Adrenal gland (tissue), 12 donors: Measurements from ENCODE around the gene PON2. TPM values are rescaled to one million over a fixed set of nuclear protein-coding genes. Genes with fewer than 3 reads are reported as not detected.

Experiments
- DNase-seq, 7 donors: peaks; one replicate each; pipeline ENCODE4 v3.0.0-alpha.2; 2019 to 2020
- H3K27ac ChIP-seq, 5 donors: fragments of 200-600 bp; sonication (generic) in 4 of 5; 1 replicate in 3 of 5; 2 replicates in 2 of 5; pipeline versions ENCODE4 v1.5.1 to v1.8.0; 2016 to 2020; ENCODE audit warnings: mild to moderate bottlenecking in 1 of 5
- H3K27me3 ChIP-seq: fragments of 200-600 bp; 2 replicates; pipeline ENCODE4 v1.8.0; 2021
- H3K36me3 ChIP-seq, 2 donors: fragments of 200-600 bp; replicated peaks in 1 of 2; 1 replicate in 1 of 2; 2 replicates in 1 of 2; pipeline versions ENCODE4 v1.5.1 to v1.8.0; 2018 to 2022
- H3K4me1 ChIP-seq, 2 donors: fragments of 200-600 bp; replicated peaks in 1 of 2; 1 replicate in 1 of 2; 2 replicates in 1 of 2; pipeline versions ENCODE4 v1.5.1 to v1.8.0; 2018 to 2021
- H3K4me3 ChIP-seq, 4 donors: fragments of 200-600 bp; sonication (generic) in 3 of 4; one replicate each; pipeline ENCODE4 v1.5.1; 2016 to 2018
- H3K9me3 ChIP-seq, 3 donors: fragments of 200-600 bp; sonication (generic) in 1 of 3; replicated peaks in 1 of 3; 1 replicate in 2 of 3; 2 replicates in 1 of 3; pipeline versions ENCODE4 v1.5.1 to v1.8.0; 2016 to 2021
- CTCF ChIP-seq, 6 experiments: fragments of 450-650 bp in 4 of 6; fragments of 200-600 bp in 2 of 6; sonication (generic) in 1 of 6; IDR thresholded peaks; 1 replicate in 5 of 6; 2 replicates in 1 of 6; pipeline versions ENCODE4 v1.5.1 to v1.8.0; 2016 to 2021; ENCODE audit warnings: antibody characterized with exemption in 6 of 6, mild to moderate bottlenecking in 2 of 6, moderate library complexity in 1 of 6
- POLR2A ChIP-seq, 2 donors: fragments of 450-650 bp; IDR thresholded peaks; one replicate each; pipeline ENCODE4 v1.6.1; 2017; ENCODE audit warnings: antibody characterized with exemption in 2 of 2, mild to moderate bottlenecking in 2 of 2, moderate library complexity in 1 of 2
- WGBS, 4 donors: extraction: QIAGEN DNeasy Blood & Tissue Kit in 2 of 4; methylation state at CpG; one replicate each; pipeline versions ENCODE4 v1.1.5 to v1.1.7; 2013 to 2017; 5-methylcytosine and 5-hydroxymethylcytosine counted together
- intact Hi-C, 2 donors: fragments of 100-400 bp; cut with DNase I; formaldehyde crosslinking; loops; one replicate each; pipeline versions ENCODE4 v1.14.1 to v1.15.0; 2022 to 2023
- polyA plus RNA-seq, 3 donors: library from polyadenylated mRNA; stranded (reverse); fragments of 200-250 nt in 2 of 3; fragments of 350-450 nt in 1 of 3; fragmentation: Illumina TruSeq in 1 of 3; extraction: RNeasy Lipid Tissue Mini Kit (QIAGEN cat#74804) in 1 of 3; gene quantifications; one replicate each; pipeline ENCODE4 v1.2.3, GENCODE V29; 2013 to 2014
- total RNA-seq, 9 donors: library from RNA; depleted of rRNA in 4 of 9; stranded (reverse); fragments of >200 nt in 4 of 9; fragments of 120-200 nt in 1 of 9; fragmentation: NEBNext Ultra II Directional in 1 of 9; extraction: Animal tissue kit (Norgen Biotek cat#: 25700) in 1 of 9; gene quantifications; one replicate each; pipeline versions ENCODE4 v1.1.0 to v1.2.4, GENCODE V29; 2013 to 2023
- donor health status: healthy with polysubstance abuse.
- donor health status: Bipolar disorder and iron deficiency.
- donor health status: DM: yes; HTN: yes; CAD: no.
- donor health status: DM: no; HTN: no; CAD: no.
- donor health status: DM: no; HTN: no; CAD: no.
- donor health status: DM: yes; HTN: yes; CAD: no.

PON2 gene
- total and polyA plus RNA-seq, 12 donors = 74.4 to 369 (median 230) TPM

DNA sequence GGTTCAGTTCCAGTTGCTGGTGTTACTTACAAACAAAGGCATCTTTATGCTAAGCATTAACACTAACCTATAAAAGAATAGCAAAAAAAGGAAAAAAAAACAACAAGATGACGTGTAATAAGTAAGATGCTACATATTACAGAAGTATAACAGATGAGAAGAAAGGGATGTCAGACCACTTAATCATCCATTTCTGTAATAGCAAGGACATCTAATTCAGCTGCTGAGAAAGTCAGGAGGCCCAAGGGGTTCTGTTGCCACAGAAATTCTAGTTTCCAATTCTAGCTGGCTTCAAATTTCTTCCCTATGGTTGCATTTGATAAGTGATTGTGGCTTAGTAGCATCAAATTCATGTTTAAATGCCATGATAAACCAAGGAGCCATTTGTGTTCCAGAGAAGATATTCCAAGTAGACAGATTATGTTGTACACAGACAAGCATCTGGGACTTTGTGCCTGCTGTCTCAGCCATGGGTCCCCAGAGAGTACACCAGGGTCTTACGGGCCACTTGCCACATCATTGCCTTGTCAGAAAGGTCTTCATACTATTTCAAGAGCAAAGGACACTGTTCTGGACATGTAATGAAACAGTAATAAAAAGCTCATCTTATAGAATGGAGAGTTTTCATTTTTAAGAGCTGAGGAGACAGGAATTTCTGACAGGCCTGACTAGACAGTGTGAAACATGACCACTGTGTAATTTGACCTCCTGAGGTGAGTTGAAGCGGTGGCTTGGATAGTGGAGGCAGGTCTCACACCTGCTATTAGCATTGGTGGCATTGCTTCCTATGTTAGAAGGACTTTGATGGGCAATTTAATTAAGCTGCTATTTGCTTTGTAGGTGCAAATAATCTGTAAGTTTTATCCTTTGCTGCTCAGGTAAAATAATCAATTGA is 46.7 kb upstream of the PON2 start:
- no peak for TF ChIP-seq POLR2A (IDR thresholded peaks at IDR 0.05)
- no peak for TF ChIP-seq CTCF (IDR thresholded peaks at IDR 0.05)
- intact Hi-C loops = no loop called here
- H3K36me3 ChIP-seq = no peaks in the 10 kb centered on the region
- DNase-seq = no peak
- WGBS, 4 donors = 83 to 88% (median 86%) methylated on average over 3 of the region's 3 CpGs
- H3K9me3 ChIP-seq = no peaks in the 10 kb centered on the region
- H3K27me3 ChIP-seq = no peaks in the 10 kb centered on the region
- H3K27ac ChIP-seq = peak overlapping the region in 3 of 5 donors; percentile 41 to 83 (median 49)
- H3K4me1 ChIP-seq = peaks cover 0 to 14% of the 10 kb centered on the region in 2 donors
- H3K4me3 ChIP-seq = no peak overlapping the region

DNA sequence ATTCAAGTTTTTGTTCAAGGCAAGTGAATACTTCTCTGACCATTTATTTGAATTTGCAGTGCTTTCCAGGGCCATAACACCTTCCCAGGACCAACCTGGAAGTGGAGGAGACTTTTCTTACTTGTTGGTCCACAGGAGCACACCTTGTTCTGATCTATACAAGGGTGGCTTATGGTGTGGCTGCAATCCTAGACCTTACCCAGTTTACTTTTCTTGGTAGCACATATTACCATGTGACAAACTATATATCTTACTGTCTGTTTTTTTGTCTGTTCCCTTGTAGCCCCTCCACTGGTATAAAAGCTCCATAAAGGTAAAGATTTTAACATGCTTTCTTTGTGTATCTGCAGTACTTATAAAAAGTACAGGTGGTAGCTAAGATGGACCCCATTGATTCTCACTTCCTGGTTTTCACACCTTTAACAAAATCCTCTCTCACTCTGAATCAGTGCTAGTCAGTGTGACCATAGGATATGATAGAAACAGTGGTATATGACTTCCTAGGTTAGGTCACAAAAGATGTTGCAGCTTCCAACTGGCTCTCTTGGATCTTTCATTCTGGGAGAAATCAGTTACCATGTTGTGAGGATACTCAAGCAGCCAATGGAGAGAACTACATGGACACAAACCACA is 45.3 kb upstream of the PON2 start:
- no peaks in the 10 kb centered on the region for H3K36me3 ChIP-seq
- no peak for TF ChIP-seq POLR2A (IDR thresholded peaks at IDR 0.05)
- no peak for TF ChIP-seq CTCF (IDR thresholded peaks at IDR 0.05)
- DNase-seq = no peak
- H3K4me3 ChIP-seq = no peak overlapping the region
- H3K4me1 ChIP-seq = peaks cover 0 to 16% of the 10 kb centered on the region in 2 donors
- intact Hi-C loops = no loop called here
- no peaks in the 10 kb centered on the region for H3K27me3 ChIP-seq
- H3K27ac ChIP-seq = no peak overlapping the region
- H3K9me3 ChIP-seq = no peaks in the 10 kb centered on the region

GRCh38 chr7:95478272-95479037 is 43.6 kb upstream of the PON2 start:
- no peak for TF ChIP-seq POLR2A (IDR thresholded peaks at IDR 0.05)
- TF ChIP-seq CTCF (IDR thresholded peaks at IDR 0.05) = no peak
- Histone ChIP-seq H3K27me3 (no peaks in the 10 kb centered on the region), H3K4me1 (peaks cover 0 to 13% of the 10 kb centered on the region in 2 donors), H3K9me3 (no peaks in the 10 kb centered on the region), H3K4me3 (no peak overlapping the region), H3K27ac (no peak overlapping the region), H3K36me3 (no peaks in the 10 kb centered on the region)
- 78 to 84% (median 79%) methylated on average over 18 of the region's 18 CpGs for WGBS, 4 donors
- intact Hi-C loops = no loop called here
- DNase-seq = no peak
